Measurements from ENCODE around the gene LRP5.
A peak's percentile ranks its signal among the peaks of the same experiment; 100 is the strongest.

Gene LRP5

GRCh38 chr11:68312117-68312779 is at the start of gene LRP5:
Gene LRP5, plus strand, starts transcription at chr11:68312591. Its CDS starts 124 bp downstream, at chr11:68312715.
- no peak for TF ChIP-seq CTCF (IDR thresholded peaks at IDR 0.05; ENCODE audit: insufficient read depth, missing control alignments)
- FAIRE-seq: no peak
- DNase-seq (ENCODE audit: insufficient read length, low spot score): peak; percentile 65

- DNase-seq (ENCODE audit: insufficient read length, low spot score) (no peak), FAIRE-seq (no peak)
- TF ChIP-seq CTCF (IDR thresholded peaks at IDR 0.05; ENCODE audit: insufficient read depth, missing control alignments): no peak
Measured at GRCh38 chr11:68263444-68264035, 48.9 kb upstream of the LRP5 start.

GRCh38 chr11:68264244-68264643 is 48.1 kb upstream of the LRP5 start:
- no peak for TF ChIP-seq CTCF (IDR thresholded peaks at IDR 0.05; ENCODE audit: insufficient read depth, missing control alignments)
- DNase-seq (ENCODE audit: insufficient read length, low spot score) (no peak), FAIRE-seq (no peak)

- no peak for FAIRE-seq
- no peak for DNase-seq (ENCODE audit: insufficient read length, low spot score)
- no peak for TF ChIP-seq CTCF (IDR thresholded peaks at IDR 0.05; ENCODE audit: insufficient read depth, missing control alignments)
Measured at GRCh38 chr11:68264741-68265540, 47.5 kb upstream of the LRP5 start.

- FAIRE-seq (no peak), DNase-seq (ENCODE audit: insufficient read length, low spot score) (no peak)
- no peak for TF ChIP-seq CTCF (IDR thresholded peaks at IDR 0.05; ENCODE audit: insufficient read depth, missing control alignments)
Measured at GRCh38 chr11:68266121-68266891, 46.1 kb upstream of the LRP5 start.

- TF ChIP-seq CTCF (IDR thresholded peaks at IDR 0.05; ENCODE audit: insufficient read depth, missing control alignments): no peak
- FAIRE-seq (no peak), DNase-seq (ENCODE audit: insufficient read length, low spot score) (no peak)
Measured at GRCh38 chr11:68266936-68267880, 45.2 kb upstream of the LRP5 start.

Measured in D721Med (cell line).